Suprapubic skin (tissue), 4 donors: Measurements from ENCODE around the gene WDFY2.

Experiments
- EP300 ChIP-seq: sonication (generic); formaldehyde crosslinking; IDR thresholded peaks from one replicate; pipeline ENCODE4 v1.6.1; 2017; ENCODE audit warnings: antibody characterized with exemption
- POLR2A ChIP-seq, 2 donors: fragments of 450-650 bp; IDR thresholded peaks; one replicate each; pipeline ENCODE4 v1.6.1; 2017; ENCODE audit warnings: antibody characterized with exemption in 2 of 2, mild to moderate bottlenecking in 2 of 2, moderate library complexity in 2 of 2
- POLR2AphosphoS5 ChIP-seq, 3 donors: sonication (generic); formaldehyde crosslinking; IDR thresholded peaks; one replicate each; pipeline ENCODE4 v1.6.1; 2017; ENCODE audit warnings: antibody characterized with exemption in 3 of 3
- TF ChIP-seq, protein P1 (sequence below), 2 donors: fragments of 200-600 bp in 1 of 2; fragments of 450-650 bp in 1 of 2; sonication (generic) in 1 of 2; IDR thresholded peaks; one replicate each; pipeline ENCODE4 v1.5.1; 2016 to 2019; ENCODE audit warnings: antibody characterized with exemption in 2 of 2, mild to moderate bottlenecking in 1 of 2, moderate library complexity in 1 of 2

DNA sequence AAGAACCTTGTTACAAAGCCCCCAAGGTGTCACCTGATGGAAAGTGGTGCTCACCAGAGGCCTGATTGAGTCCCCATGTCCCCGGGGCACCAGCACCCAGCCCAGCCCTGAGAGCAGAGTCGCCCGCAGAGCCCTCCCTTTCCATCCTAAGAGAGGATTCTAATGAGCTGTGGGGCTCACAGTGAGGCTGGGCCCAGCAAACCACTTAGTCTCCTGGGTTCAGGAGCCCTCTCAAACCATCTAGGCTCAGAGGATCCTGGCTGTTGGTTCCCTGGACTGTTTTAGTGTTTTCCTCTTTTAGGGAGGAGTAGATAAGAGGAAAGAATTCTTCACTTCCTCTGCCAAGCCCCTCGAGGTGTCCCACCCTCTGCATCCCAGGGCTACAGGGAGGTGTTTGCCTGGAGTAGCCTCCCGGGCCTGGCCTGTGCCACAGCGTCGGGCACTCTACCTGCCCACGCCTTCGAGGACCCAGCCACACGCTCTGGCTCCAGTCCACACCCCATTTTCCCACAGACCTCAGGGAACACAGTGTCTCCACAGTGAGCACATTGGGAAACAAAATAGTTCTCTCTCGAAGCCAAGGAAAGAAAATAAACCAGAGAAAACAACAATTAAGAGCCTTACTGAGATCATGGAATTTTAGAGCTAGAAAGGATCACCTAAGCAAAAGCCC lies 185.3 kb downstream of the WDFY2 start:
- TF ChIP-seq, protein P1, sequence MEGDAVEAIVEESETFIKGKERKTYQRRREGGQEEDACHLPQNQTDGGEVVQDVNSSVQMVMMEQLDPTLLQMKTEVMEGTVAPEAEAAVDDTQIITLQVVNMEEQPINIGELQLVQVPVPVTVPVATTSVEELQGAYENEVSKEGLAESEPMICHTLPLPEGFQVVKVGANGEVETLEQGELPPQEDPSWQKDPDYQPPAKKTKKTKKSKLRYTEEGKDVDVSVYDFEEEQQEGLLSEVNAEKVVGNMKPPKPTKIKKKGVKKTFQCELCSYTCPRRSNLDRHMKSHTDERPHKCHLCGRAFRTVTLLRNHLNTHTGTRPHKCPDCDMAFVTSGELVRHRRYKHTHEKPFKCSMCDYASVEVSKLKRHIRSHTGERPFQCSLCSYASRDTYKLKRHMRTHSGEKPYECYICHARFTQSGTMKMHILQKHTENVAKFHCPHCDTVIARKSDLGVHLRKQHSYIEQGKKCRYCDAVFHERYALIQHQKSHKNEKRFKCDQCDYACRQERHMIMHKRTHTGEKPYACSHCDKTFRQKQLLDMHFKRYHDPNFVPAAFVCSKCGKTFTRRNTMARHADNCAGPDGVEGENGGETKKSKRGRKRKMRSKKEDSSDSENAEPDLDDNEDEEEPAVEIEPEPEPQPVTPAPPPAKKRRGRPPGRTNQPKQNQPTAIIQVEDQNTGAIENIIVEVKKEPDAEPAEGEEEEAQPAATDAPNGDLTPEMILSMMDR (IDR thresholded peaks at IDR 0.05): no peak
- TF ChIP-seq POLR2AphosphoS5 (IDR thresholded peaks at IDR 0.05): peak; percentile 72 to 97 (median 87)
- TF ChIP-seq EP300: no peak
- TF ChIP-seq POLR2A (IDR thresholded peaks at IDR 0.05): no peak
